HEK293T (cell line): ENCODE measurements around the gene SEMA7A.

Experiments
- FOXA1 ChIP-seq: fragments of 450-650 bp; IDR thresholded peaks from 2 replicates; pipeline ENCODE4 v1.6.1; 2016; ENCODE audit warnings: mild to moderate bottlenecking
- SP1 ChIP-seq: fragments of 450-650 bp; IDR thresholded peaks from 2 replicates; pipeline ENCODE4 v1.6.1; 2017
- SUZ12 ChIP-seq: fragments of 450-650 bp; IDR thresholded peaks from 2 replicates; pipeline ENCODE4 v1.6.1; 2016; ENCODE audit warnings: mild to moderate bottlenecking
- ZNF384 ChIP-seq: fragments of 450-650 bp; IDR thresholded peaks from 2 replicates; pipeline ENCODE4 v1.6.1; 2016
- TF ChIP-seq, protein P1 (sequence below): fragments of 450-650 bp; IDR thresholded peaks from 2 replicates; pipeline ENCODE4 v1.6.1; 2016

DNA sequence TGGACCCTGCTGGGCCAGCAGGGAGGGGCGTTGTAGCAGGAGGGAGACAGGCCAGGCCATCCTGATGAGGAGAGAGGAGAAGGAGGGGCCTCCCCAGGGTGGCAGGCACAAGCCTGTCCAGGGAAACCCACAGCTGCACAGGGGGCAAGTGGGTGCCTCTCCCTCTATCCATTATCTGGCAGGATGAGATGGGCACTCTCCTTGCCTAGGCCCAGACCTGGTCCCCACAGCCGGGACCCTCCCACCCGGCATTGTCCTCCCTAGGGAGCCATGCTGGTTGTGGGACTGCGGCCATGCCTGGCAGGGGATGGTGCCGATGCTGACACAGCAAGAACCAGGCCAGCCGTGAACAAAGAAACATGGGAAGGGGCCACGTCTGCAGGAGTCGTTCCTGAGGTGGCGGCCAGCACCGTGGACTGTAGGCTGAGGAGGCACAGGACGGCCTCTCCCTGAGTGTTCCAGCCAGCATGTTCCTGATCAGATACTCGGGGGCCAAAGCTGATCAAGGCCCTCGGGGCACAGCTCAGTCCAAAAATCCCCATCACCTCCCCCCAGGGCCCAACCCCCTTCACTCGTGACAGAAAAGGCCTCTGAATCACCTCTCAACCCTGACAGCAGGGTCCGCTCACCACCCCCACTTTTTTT is 47.1 kb downstream of the SEMA7A start:
- no peak for TF ChIP-seq ZNF384
- no peak for TF ChIP-seq SP1
- no peak for TF ChIP-seq FOXA1
- TF ChIP-seq, protein P1, sequence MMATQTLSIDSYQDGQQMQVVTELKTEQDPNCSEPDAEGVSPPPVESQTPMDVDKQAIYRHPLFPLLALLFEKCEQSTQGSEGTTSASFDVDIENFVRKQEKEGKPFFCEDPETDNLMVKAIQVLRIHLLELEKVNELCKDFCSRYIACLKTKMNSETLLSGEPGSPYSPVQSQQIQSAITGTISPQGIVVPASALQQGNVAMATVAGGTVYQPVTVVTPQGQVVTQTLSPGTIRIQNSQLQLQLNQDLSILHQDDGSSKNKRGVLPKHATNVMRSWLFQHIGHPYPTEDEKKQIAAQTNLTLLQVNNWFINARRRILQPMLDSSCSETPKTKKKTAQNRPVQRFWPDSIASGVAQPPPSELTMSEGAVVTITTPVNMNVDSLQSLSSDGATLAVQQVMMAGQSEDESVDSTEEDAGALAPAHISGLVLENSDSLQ, result no peak
- TF ChIP-seq SUZ12, result no peak
